GM21723 (cell line): ENCODE measurements around the gene NQO1.
"Not testable (repeated sequence)": the region's sequence is repeated elsewhere in the genome, so short reads cannot be mapped to it uniquely, and the experiment has no call there.

Experiments used
- ATAC-seq: cut with Tn5 transposase; IDR thresholded peaks from one replicate; pipeline ENCODE4 v1.9.1; 2021; ENCODE audit warnings: mild to moderate bottlenecking, moderate library complexity; ENCODE audit not compliant: unreplicated experiment

NQO1 gene

GRCh38 chr16:69726313-69727060 is at the start of gene NQO1:
Gene NQO1, minus strand, starts transcription at chr16:69726560. Its CDS starts 121 bp downstream, at chr16:69726439.
- peak; percentile 99 for ATAC-seq

- ATAC-seq, result no peak
These were observed 49.2 kb upstream of the NQO1 start for GRCh38 chr16:69775563-69775962.

GRCh38 chr16:69773260-69773947 is 47.0 kb upstream of the NQO1 start:
- no peak for ATAC-seq

GRCh38 chr16:69771651-69771967 is 45.2 kb upstream of the NQO1 start:
- ATAC-seq, result no peak

- ATAC-seq, result no peak
These were observed 43.0 kb upstream of the NQO1 start for GRCh38 chr16:69769404-69769803.

GRCh38 chr16:69768666-69769065 is 42.3 kb upstream of the NQO1 start:
- no peak for ATAC-seq

- no peak for ATAC-seq
These were observed 41.3 kb upstream of the NQO1 start for GRCh38 chr16:69767459-69768229.

GRCh38 chr16:69763599-69763942 is 37.2 kb upstream of the NQO1 start:
- no peak for ATAC-seq

GRCh38 chr16:69762814-69763598 is 36.6 kb upstream of the NQO1 start:
- peak; percentile 39 for ATAC-seq

- ATAC-seq, result peak; percentile 71
These were observed 35.8 kb upstream of the NQO1 start, which contains the start of gene WWP2 for GRCh38 chr16:69761983-69762813. Gene WWP2, plus strand, starts transcription at chr16:69762332. Its CDS starts 24,679 bp downstream, at chr16:69787011.

- ATAC-seq, result not testable (repeated sequence)
These were observed 31.0 kb upstream of the NQO1 start for GRCh38 chr16:69757375-69757774.

- ATAC-seq, result no peak
These were observed 30.3 kb upstream of the NQO1 start for GRCh38 chr16:69756705-69757104.

GRCh38 chr16:69754469-69755310 is 28.3 kb upstream of the NQO1 start, which contains the start of gene NOB1:
Gene NOB1, minus strand, starts transcription at chr16:69754926. Its CDS starts 16 bp downstream, at chr16:69754910.
- ATAC-seq, result peak; percentile 94

- no peak for ATAC-seq
These were observed 27.7 kb upstream of the NQO1 start for GRCh38 chr16:69754143-69754468.

- no peak for ATAC-seq
These were observed 22.5 kb upstream of the NQO1 start for GRCh38 chr16:69748694-69749345.

GRCh38 chr16:69747115-69747514 is 20.8 kb upstream of the NQO1 start:
- no peak for ATAC-seq

GRCh38 chr16:69745959-69746358 is 19.6 kb upstream of the NQO1 start:
- ATAC-seq, result no peak

GRCh38 chr16:69745232-69745612 is 18.9 kb upstream of the NQO1 start:
- no peak for ATAC-seq
